ENCODE results near the gene POLR1C.
"Not testable (repeated sequence)": the region's sequence is repeated elsewhere in the genome, so short reads cannot be mapped to it uniquely, and the experiment has no call there.

Gene POLR1C

GRCh38 chr6:43516697-43517504 is at the start of gene POLR1C, which contains the start of gene YIPF3:
Gene POLR1C, plus strand, starts transcription at chr6:43517089. Its CDS starts 21 bp downstream, at chr6:43517110.
Gene YIPF3, minus strand, starts transcription at chr6:43516926. Its CDS starts 119 bp downstream, at chr6:43516807.
- DNase-seq (ENCODE audit: low read depth, low spot score): peak; percentile 96

- not testable (repeated sequence) for DNase-seq (ENCODE audit: low read depth, low spot score)
These were observed 49.6 kb upstream of the POLR1C start for GRCh38 chr6:43467265-43467664.

GRCh38 chr6:43467752-43468151 is 49.1 kb upstream of the POLR1C start:
- DNase-seq (ENCODE audit: low read depth, low spot score): no peak

DNA sequence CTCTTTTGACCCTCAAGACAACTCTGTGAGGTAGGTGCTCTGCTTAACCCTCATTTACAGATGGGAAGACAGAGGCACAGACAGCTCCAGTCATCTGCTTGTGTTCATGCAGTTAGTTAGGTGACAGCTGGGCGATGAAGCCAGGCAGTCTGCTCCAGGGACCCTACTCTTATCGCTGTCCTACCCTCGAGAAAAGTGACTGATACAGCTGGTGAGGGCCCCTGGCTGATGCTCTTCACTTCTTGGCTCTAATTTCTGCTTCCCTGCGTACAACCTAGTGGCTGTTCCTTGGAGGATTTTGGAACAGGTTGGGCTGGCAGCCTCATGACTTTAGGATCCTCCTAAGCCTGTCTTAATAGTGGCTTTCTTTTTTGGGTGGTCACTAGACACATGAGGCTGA is 48.6 kb upstream of the POLR1C start:
- no peak for DNase-seq (ENCODE audit: low read depth, low spot score)

DNA sequence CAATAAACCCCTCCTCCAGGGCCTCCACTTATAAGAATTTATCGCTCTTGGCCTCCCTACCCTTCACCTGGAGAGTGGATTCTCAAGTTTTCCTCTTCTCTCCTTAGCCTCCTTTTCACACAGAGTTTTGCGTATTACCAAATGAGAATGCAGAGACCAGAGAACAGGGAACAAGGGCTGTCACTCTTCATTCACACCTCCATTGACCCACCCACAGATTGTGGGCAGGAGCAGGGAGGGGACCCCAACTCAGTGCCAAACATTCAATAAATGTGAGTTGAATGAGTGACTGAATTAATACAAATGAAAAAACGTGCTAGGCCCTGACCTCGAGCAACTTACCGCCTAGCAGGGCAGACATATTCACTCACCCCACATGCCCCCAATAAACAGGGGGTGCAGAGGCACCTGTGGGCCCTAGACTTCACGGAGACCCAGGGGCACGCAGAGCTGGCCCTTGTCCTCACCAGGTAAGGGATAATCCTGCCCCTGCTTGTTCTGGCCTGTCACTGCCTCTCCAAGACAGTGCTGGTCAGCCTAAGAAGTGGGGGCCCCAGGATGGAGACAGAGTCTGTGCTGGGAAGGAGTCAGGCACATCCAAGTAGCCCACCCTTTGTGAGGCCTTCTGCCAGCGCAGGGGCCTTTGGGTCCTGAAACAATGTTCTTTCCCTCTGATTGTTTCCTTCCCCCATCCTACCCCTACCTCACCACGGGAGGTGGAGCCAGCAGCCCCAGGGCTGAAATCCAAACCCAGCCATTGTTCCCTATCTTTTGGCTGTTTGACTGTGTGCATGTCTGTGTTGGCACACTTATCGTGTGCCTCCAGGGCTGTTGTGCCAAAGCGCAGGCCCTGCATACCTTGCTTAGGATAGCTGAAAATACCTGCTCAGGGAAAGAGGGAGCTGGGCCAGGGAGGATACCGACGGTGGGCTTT is 47.9 kb upstream of the POLR1C start:
- no peak for DNase-seq (ENCODE audit: low read depth, low spot score)

GRCh38 chr6:43469947-43470346 is 46.9 kb upstream of the POLR1C start:
- DNase-seq (ENCODE audit: low read depth, low spot score): no peak

GRCh38 chr6:43471399-43471798 is 45.5 kb upstream of the POLR1C start:
- DNase-seq (ENCODE audit: low read depth, low spot score): no peak

DNA sequence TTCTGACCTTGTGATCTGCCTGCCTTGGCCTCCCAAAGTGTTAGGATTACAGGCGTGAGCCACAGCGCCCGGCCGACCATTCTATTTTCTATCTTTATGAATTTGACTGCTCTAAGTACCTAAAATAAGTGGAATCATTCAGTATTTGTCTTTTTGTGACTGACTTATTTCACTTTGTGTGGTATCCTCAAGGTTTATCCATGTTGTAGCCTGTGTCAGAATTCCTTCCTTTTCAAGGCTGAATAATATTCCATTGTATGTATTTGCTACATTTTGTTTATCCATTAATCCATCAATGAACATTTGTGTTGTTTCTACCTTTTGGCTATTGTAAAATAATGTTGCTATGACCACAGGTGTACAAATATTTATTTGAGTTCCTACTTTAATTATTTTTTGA is 44.4 kb upstream of the POLR1C start:
- DNase-seq (ENCODE audit: low read depth, low spot score): no peak

- no peak for DNase-seq (ENCODE audit: low read depth, low spot score)
These were observed 41.4 kb upstream of the POLR1C start for GRCh38 chr6:43475516-43475915.

DNA sequence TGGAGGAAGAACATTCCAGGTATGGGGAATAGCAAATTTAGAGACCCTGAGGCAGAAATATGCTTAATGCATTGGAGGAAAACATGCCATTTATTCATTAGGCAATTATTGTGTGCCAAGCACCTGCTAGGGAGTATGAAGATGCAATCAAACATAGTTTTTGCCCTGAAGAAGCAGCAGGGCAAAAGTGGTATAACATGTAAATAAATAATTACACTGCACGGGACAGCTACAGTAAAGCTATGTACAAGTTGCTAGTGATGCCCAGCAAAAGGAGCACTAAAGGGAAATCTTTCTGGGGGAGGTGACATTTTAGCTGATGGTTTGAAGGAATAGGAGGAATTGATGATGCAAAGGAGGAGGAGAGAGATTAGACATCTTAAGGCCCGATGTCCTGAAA is 40.1 kb upstream of the POLR1C start:
- no peak for DNase-seq (ENCODE audit: low read depth, low spot score)

- DNase-seq (ENCODE audit: low read depth, low spot score): peak; percentile 57
These were observed 39.5 kb upstream of the POLR1C start, which contains the start of gene TJAP1 for GRCh38 chr6:43477235-43478007. Gene TJAP1, plus strand, starts transcription at chr6:43477570. Its CDS starts 21,432 bp downstream, at chr6:43499002.

DNA sequence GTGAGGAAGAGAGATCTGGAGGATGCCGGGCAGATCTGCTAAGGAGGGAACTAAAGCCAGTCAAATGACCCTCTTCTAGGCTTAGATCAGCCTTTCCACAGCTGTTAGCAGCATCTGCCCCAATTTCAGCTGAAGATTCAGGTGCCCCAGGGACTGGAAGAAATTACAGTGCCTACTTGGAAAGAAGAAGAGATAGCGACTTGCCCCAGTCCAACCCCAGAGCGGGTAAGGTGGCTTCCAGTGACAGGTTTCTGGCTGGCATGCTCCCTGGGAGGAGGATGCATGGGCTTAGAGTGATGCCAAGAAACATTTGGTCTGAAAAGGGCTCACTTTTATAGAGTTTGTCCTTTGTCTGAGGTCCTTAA is 38.9 kb upstream of the POLR1C start:
- no peak for DNase-seq (ENCODE audit: low read depth, low spot score)

GRCh38 chr6:43481075-43481474 is 35.8 kb upstream of the POLR1C start:
- no peak for DNase-seq (ENCODE audit: low read depth, low spot score)

DNA sequence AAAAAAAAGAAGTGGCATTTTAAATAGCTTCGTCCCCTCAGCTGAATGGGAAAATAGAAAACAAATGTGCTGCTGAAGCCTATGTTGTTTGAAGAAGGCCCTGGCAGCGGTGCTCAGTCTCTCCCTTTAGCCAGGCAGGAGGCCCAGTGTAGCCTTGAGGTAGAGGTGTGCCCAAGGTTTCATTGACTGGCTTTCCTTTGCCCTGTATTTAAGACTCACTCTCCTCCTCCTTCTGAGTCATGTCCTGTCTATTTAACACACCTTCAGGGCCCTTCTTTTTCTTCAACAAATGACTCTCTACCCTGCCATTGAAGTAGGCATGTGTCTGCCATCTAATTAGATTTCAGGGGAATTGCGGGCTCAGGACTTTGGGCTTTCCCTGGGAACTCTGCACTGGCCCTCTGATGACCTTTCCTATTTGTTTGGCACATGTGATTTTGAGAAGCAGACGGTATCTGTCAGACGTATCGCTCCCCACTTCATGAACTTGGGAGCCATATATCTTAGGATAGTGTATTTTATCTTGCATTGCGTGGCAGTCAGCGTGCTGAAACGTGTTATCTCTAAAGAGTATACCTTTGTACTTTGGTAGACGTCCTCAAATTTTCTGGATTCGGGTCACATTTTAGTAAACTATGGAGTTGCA is 35.2 kb upstream of the POLR1C start:
- DNase-seq (ENCODE audit: low read depth, low spot score): no peak

DNA sequence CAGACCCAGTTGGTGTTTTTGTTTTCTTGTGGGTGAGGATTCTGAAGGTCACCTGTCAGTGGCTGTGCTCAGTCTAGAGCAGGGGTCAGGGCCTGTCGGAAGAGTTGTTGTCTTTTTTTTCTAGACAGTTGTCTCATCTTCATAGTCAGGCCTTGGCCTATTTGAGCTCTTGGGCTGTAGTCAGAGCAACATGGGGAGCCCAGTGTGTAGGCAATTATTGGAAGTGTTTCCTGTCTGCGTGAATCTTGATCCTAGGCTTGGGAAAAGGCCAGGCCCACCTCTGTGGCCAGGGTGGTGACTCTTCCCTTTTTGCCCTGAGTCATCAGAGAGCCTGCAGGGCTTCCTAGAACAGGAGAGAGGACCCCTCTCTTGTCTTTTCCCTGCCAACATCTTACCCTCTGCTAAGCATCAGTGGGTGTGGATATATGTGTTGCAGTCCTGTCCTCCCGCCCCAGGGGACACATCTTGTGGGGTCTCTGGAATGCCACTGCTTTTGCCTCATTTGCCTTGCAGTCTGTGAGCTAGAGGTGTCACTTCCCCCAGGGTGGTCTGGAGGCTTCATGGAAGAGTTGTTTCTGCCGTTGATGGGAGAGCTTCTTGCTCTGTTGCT is 28.1 kb upstream of the POLR1C start:
- DNase-seq (ENCODE audit: low read depth, low spot score): no peak

DNA sequence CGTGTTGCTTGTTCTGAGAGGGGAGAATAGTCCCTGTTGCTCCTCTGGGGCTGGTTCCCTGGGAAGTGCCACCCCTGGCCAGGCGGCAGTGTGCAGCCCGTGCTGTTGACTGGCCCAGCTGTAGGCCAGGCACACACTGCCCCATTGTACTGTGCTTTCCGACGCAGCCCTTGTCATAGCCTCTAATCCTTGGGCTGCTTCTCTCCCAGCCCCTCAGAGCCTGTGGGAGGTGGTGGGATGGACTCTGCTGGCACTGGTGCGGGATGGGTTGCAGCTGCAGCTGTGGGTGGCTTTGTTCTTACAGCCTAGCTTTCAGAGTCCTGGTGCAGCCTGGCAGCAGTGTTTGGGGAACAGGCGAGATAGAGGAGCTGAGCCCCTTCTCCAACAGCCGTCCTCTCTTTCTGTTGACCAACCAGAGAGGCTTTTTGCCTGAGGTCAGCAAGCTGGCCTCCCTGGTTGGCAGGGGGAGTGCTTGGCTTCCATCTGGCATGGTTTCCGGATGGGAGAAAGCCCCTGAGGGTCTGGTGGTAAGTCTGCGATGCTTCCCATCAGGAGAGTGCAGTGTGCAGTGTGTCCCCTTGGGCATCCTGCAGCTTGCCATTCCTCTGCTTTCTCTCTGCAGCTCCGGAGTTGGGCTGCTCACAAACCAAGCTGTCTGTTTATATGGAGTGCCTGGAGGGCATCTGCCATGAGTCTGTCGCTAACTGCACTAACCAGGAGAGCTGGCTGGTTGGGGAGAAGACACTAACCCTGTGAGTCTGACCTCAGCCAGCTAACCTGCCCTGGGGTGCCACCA is 27.4 kb upstream of the POLR1C start:
- no peak for DNase-seq (ENCODE audit: low read depth, low spot score)

GRCh38 chr6:43490523-43490939 is 26.4 kb upstream of the POLR1C start:
- no peak for DNase-seq (ENCODE audit: low read depth, low spot score)

DNA sequence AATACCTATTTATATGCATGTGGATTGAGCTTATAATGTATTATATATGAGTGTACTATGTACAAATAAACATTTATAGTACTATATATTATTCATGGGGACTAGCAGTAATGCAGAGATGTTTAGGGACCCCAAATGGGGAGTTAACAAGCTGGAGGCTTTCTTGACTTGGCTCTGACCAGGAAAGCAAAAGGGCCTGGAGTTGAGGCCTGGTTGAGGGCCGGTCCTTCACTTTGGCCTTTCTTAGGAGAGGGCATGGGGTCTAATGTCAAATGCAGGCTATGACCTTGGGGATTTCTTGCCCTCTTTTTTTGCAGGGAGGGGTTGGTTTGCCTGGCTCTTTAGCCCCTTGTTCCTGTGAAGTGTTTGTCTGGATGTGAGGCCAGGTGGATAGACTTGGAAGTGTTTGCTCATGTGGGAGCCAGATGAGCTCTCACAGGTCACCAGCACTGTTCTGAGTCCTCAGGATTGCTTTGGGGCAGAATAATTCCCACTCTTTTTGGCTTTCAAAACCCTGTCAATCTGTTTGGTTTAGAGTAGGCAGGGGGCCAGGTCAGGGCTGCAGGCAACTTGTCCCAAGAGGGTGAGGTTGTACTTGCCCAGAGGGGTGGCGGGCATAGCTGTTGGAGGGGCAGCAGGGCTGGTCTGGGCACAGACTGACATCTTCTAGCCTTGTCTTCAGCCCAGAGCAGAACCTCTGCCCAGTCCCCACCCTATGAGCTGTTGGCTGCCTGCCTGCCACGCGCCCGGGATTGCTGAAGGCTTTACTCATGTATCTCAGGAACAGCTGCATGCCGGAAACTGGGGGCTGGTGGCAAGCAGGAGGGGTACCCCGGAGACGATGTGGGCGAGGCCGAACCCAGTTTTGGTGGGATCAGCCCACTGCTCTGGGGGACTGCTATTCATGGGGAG is 24.9 kb upstream of the POLR1C start:
- peak; percentile 45 for DNase-seq (ENCODE audit: low read depth, low spot score)

- DNase-seq (ENCODE audit: low read depth, low spot score): peak; percentile 43
These were observed 24.2 kb upstream of the POLR1C start for GRCh38 chr6:43492673-43493072.
